HG03469 (cell line): ENCODE data around the gene WDR81.
"Not testable (repeated sequence)": the region's sequence is repeated elsewhere in the genome, so short reads cannot be mapped to it uniquely, and the experiment has no call there.

ENCODE experiments used
- ATAC-seq: cut with Tn5 transposase; IDR thresholded peaks from one replicate; pipeline ENCODE4 v1.9.1; 2021; ENCODE audit warnings: mild to moderate bottlenecking, moderate library complexity, moderate number of reproducible peaks; ENCODE audit not compliant: unreplicated experiment

The WDR81 gene

GRCh38 chr17:1753767-1754429 lies 29.4 kb downstream of the WDR81 start:
- ATAC-seq = no peak

- no peak for ATAC-seq
These were observed 30.1 kb downstream of the WDR81 start for GRCh38 chr17:1754430-1755112.

- ATAC-seq = no peak
These were observed 30.8 kb downstream of the WDR81 start for GRCh38 chr17:1755252-1755826.

GRCh38 chr17:1755827-1756262 lies 31.3 kb downstream of the WDR81 start:
- ATAC-seq = no peak

GRCh38 chr17:1758807-1759206 lies 34.3 kb downstream of the WDR81 start:
- ATAC-seq = no peak

- no peak for ATAC-seq
These were observed 35.0 kb downstream of the WDR81 start for GRCh38 chr17:1759529-1759928.

GRCh38 chr17:1762233-1762900 lies 37.9 kb downstream of the WDR81 start:
- no peak for ATAC-seq

GRCh38 chr17:1762901-1763898 lies 38.7 kb downstream of the WDR81 start:
- no peak for ATAC-seq

GRCh38 chr17:1764284-1764683 lies 39.8 kb downstream of the WDR81 start:
- no peak for ATAC-seq

GRCh38 chr17:1764705-1765104 lies 40.2 kb downstream of the WDR81 start:
- ATAC-seq = not testable (repeated sequence)

GRCh38 chr17:1765576-1765975 lies 41.1 kb downstream of the WDR81 start:
- no peak for ATAC-seq

GRCh38 chr17:1766382-1767135 lies 42.1 kb downstream of the WDR81 start:
- no peak for ATAC-seq

- ATAC-seq = no peak
These were observed 42.9 kb downstream of the WDR81 start for GRCh38 chr17:1767358-1767757.

- ATAC-seq = no peak
These were observed 45.4 kb downstream of the WDR81 start for GRCh38 chr17:1769822-1770477.

- not testable (repeated sequence) for ATAC-seq
These were observed 48.6 kb downstream of the WDR81 start for GRCh38 chr17:1773000-1773695.

- ATAC-seq = no peak
These were observed 49.2 kb downstream of the WDR81 start for GRCh38 chr17:1773696-1774181.

- no peak for ATAC-seq
These were observed 50.1 kb downstream of the WDR81 start for GRCh38 chr17:1774390-1775176.

GRCh38 chr17:1776328-1776727 lies 51.8 kb downstream of the WDR81 start:
- ATAC-seq = no peak
